ENCODE results near the gene LIMS1.

Gene LIMS1

DNA sequence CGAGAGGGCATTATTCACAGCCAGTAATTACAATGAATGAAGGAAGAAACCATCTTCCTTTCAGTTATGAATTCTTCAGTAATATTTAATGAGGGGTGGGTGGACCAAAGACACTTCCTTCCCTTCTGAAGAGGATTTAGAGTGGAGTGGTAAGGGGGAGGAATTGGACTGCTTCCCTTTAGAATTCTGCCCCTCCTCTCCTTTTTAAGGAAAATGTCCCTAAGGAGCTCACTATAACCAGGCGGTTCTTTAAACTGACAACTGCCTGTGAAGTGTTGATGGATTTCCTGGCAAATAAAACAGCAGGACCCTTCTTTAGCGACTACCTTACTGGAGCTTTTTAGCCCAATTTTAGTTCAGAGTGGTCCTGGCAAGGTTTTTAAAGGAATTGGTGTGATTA is 86.4 kb downstream of the LIMS1 start:
- H3K4me3 ChIP-seq (ENCODE audit: low read depth, low read length) = no peak overlapping the region
- no peak for TF ChIP-seq CTCF (IDR thresholded peaks at IDR 0.05; ENCODE audit: low read depth, low read length)

GRCh38 chr2:108621087-108621559 is 86.9 kb downstream of the LIMS1 start:
- no peak overlapping the region for H3K4me3 ChIP-seq (ENCODE audit: low read depth, low read length)
- no peak for TF ChIP-seq CTCF (IDR thresholded peaks at IDR 0.05; ENCODE audit: low read depth, low read length)

DNA sequence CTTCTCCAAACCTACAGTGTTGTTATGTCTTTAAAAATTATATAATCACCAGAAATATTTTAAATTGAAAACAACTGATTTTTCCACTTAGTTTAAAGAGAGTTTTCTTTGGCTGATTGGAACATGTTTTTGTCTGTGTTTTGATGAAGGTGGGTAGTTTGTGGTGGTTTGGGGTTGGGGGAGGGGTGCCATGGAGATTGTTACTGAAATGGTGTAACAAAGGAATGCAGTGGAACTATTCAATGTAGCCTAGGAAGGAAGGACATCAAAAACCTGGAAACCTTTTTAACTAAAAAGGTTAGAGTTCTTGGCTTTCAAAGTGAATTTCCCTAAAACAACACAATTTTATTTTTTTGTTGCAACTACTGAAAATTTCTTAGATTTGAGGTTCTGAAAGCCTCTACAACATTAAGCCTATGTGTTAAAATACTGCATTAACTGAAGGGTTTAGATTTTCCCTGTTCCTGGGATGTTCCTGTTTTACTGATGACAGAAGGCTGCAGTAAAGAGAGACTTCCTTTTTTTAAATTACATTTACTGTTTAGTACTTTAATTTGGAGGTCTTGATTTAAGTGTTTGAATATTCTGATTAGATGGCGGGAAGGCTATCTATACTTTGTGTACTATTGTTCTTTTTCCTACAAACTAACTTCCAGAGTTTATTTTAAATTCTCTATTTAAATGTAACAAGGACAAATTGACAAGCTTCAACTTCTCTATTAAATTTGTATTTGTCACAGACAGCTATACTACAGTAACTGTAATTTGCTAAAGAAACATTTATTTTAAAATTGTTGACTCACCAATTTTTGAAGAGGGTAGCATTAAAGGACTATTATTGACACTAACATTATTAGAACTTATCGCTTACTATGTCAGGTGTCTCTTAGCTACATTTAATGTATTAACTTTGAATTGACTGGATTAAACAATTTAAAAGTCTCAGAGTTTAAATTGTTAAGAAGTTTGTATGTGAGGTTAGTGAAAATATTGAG is 87.7 kb downstream of the LIMS1 start:
- TF ChIP-seq CTCF (IDR thresholded peaks at IDR 0.05; ENCODE audit: low read depth, low read length) = no peak
- no peak overlapping the region for H3K4me3 ChIP-seq (ENCODE audit: low read depth, low read length)

- no peak overlapping the region for H3K4me3 ChIP-seq (ENCODE audit: low read depth, low read length)
- TF ChIP-seq CTCF (IDR thresholded peaks at IDR 0.05; ENCODE audit: low read depth, low read length) = no peak
Observed at GRCh38 chr2:108623616-108624015, 89.3 kb downstream of the LIMS1 start.

DNA sequence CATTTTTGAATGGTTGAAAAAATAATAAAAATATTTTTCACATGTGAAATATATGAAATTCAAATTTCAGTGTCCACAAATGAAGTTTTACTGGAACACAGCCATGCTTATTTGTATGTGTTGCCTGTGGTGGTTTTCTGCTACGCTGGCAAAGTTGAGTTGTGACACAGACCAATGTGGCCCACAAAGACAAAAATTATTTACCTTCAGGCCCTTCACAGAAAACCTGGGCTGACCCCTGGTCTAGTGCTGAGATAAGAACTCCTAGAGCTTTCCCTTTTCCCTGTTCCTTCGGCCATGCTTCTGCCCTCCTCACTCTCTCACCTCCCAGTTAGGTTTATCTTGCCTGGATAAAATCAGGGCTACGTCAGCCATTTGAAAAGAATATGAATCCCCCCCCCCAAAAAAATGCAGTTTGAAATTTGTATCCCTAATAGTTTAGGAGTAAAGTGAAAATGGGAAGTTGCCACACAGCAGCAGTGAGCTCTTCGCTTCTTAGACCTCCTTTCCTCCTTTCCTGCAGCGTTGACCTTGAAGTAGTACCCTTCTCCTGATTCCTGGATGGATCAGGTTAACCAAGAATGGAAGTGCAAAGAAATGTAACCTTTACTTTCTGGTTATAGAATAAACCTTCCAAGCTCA is 91.0 kb downstream of the LIMS1 start:
- no peak for TF ChIP-seq CTCF (IDR thresholded peaks at IDR 0.05; ENCODE audit: low read depth, low read length)
- no peak overlapping the region for H3K4me3 ChIP-seq (ENCODE audit: low read depth, low read length)

DNA sequence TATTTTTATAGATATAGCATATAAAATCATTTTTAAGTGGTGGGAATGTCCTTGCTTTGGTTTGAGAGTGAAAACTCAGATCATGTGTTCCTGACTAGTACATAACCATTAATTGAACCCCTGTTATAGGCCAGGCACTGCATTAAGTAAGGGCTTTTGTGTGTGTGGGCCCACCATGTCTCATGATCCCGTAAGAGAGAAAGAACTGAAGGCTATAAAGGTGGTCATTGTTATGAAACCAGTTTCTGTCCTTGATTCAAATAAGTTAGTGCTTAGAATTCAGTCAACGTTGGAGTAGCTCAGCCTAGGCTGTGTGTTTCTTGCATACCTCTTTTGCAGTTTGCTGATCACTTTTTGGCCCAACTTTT is 91.5 kb downstream of the LIMS1 start:
- no peak overlapping the region for H3K4me3 ChIP-seq (ENCODE audit: low read depth, low read length)
- TF ChIP-seq CTCF (IDR thresholded peaks at IDR 0.05; ENCODE audit: low read depth, low read length) = no peak

DNA sequence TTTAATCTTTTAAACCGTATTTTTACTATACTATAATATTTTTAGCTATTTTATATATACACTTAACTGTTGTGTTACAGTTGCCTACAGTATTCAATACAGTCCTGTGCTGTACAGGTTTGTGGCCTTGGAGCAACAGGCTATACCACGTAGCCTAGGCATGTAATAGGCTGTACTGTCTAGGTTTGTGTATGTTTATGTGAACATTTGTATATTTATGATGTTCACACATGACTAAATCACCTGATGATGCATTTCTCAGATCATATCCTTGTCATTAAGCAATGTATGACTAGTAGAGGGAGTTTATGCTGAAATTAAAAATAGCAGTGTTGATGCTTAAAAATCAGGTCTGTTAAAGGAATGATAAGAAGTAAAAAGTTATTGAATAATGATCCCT is 92.7 kb downstream of the LIMS1 start:
- no peak for TF ChIP-seq CTCF (IDR thresholded peaks at IDR 0.05; ENCODE audit: low read depth, low read length)
- H3K4me3 ChIP-seq (ENCODE audit: low read depth, low read length) = no peak overlapping the region
